Measurements from ENCODE around the gene MAP4K2.

MAP4K2 gene

DNA sequence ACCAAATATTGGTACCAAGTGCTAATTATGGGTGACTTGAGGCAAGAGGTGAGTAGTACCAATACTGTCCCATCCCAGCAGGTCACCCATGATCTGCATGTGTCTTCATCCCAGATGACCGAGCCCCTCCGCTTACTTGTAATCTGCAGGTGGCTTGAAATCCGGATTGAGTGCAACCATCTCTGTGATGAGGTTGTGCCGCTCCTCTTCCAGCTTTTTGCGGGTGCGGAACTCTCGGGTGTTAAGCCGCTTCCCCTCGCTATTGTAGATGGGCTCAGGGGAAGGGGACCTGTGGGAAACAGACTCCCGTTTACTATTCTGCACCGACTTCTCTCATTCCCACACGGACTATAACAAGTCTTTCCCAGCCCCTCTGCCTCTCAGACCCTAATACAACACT, 32.9 kb downstream of the MAP4K2 start:
- no peak for TF ChIP-seq CTCF (IDR thresholded peaks at IDR 0.05; ENCODE audit: low read depth, low read length)
- H3K4me3 ChIP-seq (replicated peaks in 1 of 2; ENCODE audit: low read depth in 2 of 2, low read length in 2 of 2) = no peak overlapping the region
- DNase-seq (ENCODE audit: low read depth in 2 of 2) = no peak

DNA sequence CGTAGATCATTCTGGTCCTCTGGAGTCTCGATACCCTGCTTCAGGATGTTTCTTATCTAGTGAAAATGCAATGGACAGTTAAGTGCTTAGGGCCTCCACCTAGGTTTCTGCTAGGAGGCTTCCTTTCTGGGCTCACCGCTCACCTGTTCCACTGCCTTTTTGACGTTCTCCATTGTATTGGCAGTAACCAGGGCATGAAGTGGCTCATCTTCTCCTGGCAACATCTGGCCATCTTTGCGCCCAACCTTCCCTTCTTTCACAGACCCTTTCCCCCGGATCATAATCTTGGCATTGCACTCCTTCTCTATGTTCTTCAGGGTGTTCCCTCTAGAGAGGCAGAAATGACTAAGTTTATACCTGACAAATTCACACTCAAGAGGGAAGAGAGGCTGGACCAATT, 33.7 kb downstream of the MAP4K2 start:
- H3K4me3 ChIP-seq (replicated peaks in 1 of 2; ENCODE audit: low read depth in 2 of 2, low read length in 2 of 2) = no peak overlapping the region
- no peak for DNase-seq (ENCODE audit: low read depth in 2 of 2)
- no peak for TF ChIP-seq CTCF (IDR thresholded peaks at IDR 0.05; ENCODE audit: low read depth, low read length)

DNA sequence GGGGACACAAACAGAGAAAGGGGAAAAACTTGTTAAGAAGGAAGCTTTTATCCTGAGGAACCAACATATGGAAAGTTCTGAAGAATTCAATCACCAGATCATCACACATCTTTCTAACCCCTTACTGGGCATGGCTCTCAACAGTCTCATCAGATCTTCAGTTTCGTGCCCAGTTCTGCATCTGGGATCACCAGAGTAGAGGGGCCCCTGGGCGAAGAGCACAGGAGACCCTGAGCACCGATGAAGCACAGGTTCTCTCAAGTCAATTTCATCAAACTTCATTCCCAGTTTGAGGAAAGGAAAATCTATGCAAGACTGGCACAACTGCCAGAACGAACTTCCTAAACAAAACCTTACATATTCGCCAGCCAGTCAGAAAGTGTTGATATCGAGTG, 34.7 kb downstream of the MAP4K2 start:
- H3K4me3 ChIP-seq (replicated peaks in 1 of 2; ENCODE audit: low read depth in 2 of 2, low read length in 2 of 2) = no peak overlapping the region
- no peak for DNase-seq (ENCODE audit: low read depth in 2 of 2)
- no peak for TF ChIP-seq CTCF (IDR thresholded peaks at IDR 0.05; ENCODE audit: low read depth, low read length)

DNA sequence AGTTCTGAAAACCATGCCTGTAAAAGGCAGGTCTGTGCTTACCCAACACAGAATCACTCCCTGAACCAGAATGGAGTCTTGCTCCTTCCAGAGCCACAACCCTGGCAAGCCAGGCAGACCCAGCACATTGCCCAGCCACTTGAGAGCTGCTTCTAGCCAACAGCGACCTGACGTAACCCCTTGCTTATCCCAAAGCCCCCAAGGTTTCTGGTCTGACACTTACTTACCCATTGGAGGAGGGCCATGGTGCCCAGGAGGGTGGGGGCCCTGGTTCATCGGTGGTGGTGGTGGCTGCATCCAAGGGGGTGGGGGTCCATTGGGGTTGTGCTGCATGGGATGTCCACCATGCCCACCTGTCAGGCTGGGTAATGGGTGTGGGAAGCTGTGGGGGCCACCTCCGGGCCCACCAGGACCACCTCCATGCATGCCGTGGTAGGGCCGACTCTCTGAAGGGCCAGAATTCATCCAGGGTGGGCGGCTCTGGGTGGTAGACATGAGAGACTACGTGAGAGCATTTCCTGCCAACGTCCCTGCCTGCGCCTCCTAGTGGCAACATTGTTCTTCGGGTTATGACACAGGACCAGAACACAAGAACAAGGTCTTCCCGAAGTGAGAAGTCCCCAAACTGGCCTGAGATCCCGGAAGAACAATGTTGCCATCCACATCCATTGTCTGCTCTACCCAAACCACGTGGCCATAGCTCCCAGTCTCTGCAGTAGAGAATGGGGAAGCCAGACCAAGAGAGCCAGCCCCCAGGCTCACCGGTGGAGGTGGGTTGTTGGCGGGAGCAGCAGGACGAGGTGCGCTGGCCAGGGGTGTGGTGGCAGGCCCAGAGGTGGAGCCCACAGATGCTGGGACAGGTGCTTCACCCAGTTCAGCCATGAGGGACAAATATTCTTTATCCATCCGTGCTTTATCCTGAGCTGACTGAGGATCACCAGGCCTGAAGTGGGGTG, 35.4 kb downstream of the MAP4K2 start:
- TF ChIP-seq CTCF (IDR thresholded peaks at IDR 0.05; ENCODE audit: low read depth, low read length) = peak; percentile 72
- peak; percentile 79 to 83 for DNase-seq (ENCODE audit: low read depth in 2 of 2)
- H3K4me3 ChIP-seq (replicated peaks in 1 of 2; ENCODE audit: low read depth in 2 of 2, low read length in 2 of 2) = no peak overlapping the region

- no peak for TF ChIP-seq CTCF (IDR thresholded peaks at IDR 0.05; ENCODE audit: low read depth, low read length)
- H3K4me3 ChIP-seq (replicated peaks in 1 of 2; ENCODE audit: low read depth in 2 of 2, low read length in 2 of 2) = no peak overlapping the region
- no peak for DNase-seq (ENCODE audit: low read depth in 2 of 2)
Measured at GRCh38 chr11:64766881-64767280, 36.1 kb downstream of the MAP4K2 start.

DNA sequence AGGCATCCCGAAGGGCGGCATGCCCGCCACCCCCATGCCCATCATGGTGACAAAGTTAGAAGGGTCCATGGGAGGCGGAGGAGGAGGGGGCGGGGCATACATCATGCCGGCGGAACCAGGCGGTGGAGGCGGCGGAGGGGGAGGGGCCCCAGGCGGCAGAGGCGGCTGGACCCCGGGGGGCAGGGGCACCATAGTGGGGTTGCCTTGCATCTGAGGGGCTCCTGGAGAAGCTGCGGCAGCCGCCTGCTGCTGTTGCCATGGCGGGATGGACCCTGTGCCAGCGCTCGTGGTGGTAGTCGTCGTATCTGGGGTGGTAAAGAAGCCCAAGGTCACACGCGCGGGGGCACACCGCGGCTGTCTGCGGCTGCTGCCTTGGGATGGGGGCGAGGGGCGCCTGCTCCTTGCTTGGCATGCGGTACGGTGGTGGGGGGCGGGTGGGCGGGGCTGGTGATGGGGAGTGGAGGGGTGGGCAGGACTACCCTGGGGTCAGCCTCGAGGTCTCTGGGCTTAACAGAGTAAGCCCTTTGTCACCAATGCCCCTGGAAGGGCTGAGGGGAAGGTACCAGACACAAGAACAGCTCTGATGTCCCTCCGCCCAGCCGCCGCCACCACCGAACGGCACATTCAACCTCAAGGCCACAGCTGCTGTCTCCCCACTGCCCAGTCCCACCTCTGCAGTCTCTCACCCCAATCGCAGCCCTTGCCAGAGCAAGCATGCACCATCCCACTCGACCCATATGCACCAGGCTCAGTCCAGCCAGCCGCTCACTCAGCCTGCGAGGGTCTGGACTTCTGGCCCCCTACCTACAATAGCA, 37.0 kb downstream of the MAP4K2 start:
- DNase-seq (ENCODE audit: low read depth in 2 of 2) = no peak
- H3K4me3 ChIP-seq (replicated peaks in 1 of 2; ENCODE audit: low read depth in 2 of 2, low read length in 2 of 2) = no peak overlapping the region
- TF ChIP-seq CTCF (IDR thresholded peaks at IDR 0.05; ENCODE audit: low read depth, low read length) = no peak

All from cardiac fibroblast (primary cell).